Measurements from ENCODE around the gene NLRC5.

DNA sequence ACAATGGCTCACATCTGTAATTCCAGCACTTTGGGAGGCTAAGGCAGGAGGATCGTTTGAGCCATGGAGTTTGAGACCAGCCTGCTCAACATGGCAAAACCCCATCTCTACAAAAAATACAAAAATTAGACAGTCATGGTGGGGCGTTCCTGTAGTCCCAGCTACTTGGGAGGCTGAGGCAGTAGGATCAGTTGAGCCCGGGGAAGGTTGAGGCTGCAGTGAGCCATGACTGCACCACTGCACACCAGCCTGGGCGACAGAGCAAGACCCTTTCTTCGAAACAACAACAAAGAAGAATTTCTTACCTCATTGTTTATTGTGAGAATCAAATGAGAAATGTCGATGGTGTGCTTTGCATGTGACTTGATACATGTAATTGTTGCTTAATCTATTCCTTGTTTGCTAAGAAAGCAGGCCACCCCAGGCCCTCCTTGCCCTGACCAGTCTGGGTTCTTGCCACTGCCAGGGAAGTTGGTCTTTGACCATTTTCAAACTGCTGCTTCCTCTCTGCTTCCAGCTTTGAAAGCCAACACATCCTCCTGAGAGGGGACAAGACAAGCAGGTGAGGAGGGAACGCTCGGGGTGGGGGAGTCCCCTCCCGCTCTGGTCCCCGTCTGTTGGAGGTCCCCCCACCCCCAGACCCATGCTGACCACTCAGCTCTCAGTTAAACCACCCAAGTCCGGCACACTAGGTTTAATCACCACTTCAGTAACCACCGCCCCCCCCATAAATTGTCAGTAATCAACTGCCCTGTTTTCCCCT, 55.8 kb downstream of the NLRC5 start:
- TF ChIP-seq, protein P1, sequence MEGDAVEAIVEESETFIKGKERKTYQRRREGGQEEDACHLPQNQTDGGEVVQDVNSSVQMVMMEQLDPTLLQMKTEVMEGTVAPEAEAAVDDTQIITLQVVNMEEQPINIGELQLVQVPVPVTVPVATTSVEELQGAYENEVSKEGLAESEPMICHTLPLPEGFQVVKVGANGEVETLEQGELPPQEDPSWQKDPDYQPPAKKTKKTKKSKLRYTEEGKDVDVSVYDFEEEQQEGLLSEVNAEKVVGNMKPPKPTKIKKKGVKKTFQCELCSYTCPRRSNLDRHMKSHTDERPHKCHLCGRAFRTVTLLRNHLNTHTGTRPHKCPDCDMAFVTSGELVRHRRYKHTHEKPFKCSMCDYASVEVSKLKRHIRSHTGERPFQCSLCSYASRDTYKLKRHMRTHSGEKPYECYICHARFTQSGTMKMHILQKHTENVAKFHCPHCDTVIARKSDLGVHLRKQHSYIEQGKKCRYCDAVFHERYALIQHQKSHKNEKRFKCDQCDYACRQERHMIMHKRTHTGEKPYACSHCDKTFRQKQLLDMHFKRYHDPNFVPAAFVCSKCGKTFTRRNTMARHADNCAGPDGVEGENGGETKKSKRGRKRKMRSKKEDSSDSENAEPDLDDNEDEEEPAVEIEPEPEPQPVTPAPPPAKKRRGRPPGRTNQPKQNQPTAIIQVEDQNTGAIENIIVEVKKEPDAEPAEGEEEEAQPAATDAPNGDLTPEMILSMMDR (conservative IDR thresholded peaks at IDR 0.05), result no peak
- TF ChIP-seq EZH2 (IDR thresholded peaks at IDR 0.05; ENCODE audit: low read depth), result no peak

All from PC-9 (cell line).